ENCODE measurements around the gene TPRG1L.

DNA sequence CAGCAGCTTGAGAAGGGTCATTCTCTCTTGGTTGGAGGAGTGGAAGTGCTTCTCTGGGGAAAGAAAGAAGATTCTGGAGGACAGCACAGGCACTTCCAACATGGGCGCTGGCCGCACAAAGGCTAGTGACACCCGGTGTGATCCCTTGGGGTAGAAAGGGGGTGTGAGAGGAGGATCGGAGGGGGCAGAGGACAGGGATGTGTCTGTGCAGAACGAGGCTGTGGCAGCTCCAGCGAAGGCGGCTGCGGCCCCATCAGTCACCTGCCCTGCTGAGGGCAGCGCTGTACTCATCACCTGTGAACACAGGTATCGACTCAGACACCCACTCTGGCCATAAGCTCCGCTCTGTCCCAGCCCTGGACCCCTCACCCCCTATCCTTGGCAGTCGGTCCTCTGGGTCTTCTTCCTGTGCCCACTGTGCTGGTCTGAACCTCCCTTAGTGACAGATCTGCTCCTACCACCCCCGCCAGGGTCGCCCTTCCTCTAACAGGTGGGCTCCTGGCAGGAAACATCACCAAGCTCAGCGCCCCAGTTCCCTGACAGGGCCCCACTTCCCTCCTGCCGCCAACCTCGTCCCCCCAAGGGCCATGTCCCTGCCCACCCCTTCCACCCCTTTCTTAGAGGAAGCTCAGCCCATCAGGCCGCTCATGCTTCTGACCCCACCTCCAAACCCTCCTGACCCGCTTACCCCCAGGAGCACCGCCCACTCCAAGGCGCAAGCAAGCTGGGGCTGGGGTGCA is 47.6 kb downstream of the TPRG1L start:
- TF ChIP-seq, protein P1, sequence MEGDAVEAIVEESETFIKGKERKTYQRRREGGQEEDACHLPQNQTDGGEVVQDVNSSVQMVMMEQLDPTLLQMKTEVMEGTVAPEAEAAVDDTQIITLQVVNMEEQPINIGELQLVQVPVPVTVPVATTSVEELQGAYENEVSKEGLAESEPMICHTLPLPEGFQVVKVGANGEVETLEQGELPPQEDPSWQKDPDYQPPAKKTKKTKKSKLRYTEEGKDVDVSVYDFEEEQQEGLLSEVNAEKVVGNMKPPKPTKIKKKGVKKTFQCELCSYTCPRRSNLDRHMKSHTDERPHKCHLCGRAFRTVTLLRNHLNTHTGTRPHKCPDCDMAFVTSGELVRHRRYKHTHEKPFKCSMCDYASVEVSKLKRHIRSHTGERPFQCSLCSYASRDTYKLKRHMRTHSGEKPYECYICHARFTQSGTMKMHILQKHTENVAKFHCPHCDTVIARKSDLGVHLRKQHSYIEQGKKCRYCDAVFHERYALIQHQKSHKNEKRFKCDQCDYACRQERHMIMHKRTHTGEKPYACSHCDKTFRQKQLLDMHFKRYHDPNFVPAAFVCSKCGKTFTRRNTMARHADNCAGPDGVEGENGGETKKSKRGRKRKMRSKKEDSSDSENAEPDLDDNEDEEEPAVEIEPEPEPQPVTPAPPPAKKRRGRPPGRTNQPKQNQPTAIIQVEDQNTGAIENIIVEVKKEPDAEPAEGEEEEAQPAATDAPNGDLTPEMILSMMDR (IDR thresholded peaks at IDR 0.05) = no peak
- no peak for TF ChIP-seq POLR2A (IDR thresholded peaks at IDR 0.05)

Data from testis (tissue), 2 donors.